PFSK-1 (cell line): ENCODE measurements around the gene IQCE.

Experiments used
- REST ChIP-seq, 2 experiments: IDR thresholded peaks; 2 replicates each; pipeline versions ENCODE4 v1.6.1 to v1.8.0; 2011 to 2012; ENCODE audit warnings: low read depth in 2 of 2, low read length in 2 of 2, control low read depth in 1 of 2, inconsistent platforms in 1 of 2, mild to moderate bottlenecking in 1 of 2, moderate library complexity in 1 of 2; ENCODE audit not compliant: insufficient read depth in 1 of 2
- SIN3A ChIP-seq: IDR thresholded peaks from 2 replicates; pipeline ENCODE4 v1.6.1; 2012; ENCODE audit warnings: mild to moderate bottlenecking, low read length, moderate library complexity, borderline replicate concordance; ENCODE audit not compliant: insufficient read depth

- TF ChIP-seq SIN3A, result no peak
- no peak for TF ChIP-seq REST (IDR thresholded peaks at IDR 0.05; ENCODE audit: insufficient read depth in 1 of 2, low read depth in 2 of 2, low read length in 2 of 2)
Measured at GRCh38 chr7:2587778-2588177, 29.0 kb downstream of the IQCE start.
